ENCODE data around the gene MCC.

The MCC gene

GRCh38 chr5:113176196-113176595, 312.1 kb downstream of the MCC start:
- TF ChIP-seq YY1 (IDR thresholded peaks at IDR 0.05; ENCODE audit: low read depth) = no peak
- no peak for TF ChIP-seq FOXM1 (IDR thresholded peaks at IDR 0.05; ENCODE audit: borderline replicate concordance, low read depth)
- no peak for TF ChIP-seq MAX (IDR thresholded peaks at IDR 0.05)
- no peak for TF ChIP-seq CREB1 (IDR thresholded peaks at IDR 0.05; ENCODE audit: low read depth)
- no peak for TF ChIP-seq TCF12 (IDR thresholded peaks at IDR 0.05; ENCODE audit: low read depth)
- no peak for TF ChIP-seq NFIC (IDR thresholded peaks at IDR 0.05)
- TF ChIP-seq TAF1 (IDR thresholded peaks at IDR 0.05; ENCODE audit: low read depth) = no peak
- TF ChIP-seq REST (IDR thresholded peaks at IDR 0.05; ENCODE audit: low read depth) = no peak
- no peak for TF ChIP-seq CEBPB (IDR thresholded peaks at IDR 0.05)
- TF ChIP-seq ZBTB7A (IDR thresholded peaks at IDR 0.05; ENCODE audit: low read depth) = no peak
- TF ChIP-seq, protein P1, sequence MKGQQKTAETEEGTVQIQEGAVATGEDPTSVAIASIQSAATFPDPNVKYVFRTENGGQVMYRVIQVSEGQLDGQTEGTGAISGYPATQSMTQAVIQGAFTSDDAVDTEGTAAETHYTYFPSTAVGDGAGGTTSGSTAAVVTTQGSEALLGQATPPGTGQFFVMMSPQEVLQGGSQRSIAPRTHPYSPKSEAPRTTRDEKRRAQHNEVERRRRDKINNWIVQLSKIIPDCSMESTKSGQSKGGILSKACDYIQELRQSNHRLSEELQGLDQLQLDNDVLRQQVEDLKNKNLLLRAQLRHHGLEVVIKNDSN (IDR thresholded peaks at IDR 0.05) = no peak
- TF ChIP-seq EGR1 (IDR thresholded peaks at IDR 0.05) = no peak
- no peak for TF ChIP-seq RAD21 (IDR thresholded peaks at IDR 0.05; ENCODE audit: low read depth)
- no peak for TF ChIP-seq TEAD4 (IDR thresholded peaks at IDR 0.05)
- TF ChIP-seq EP300 (IDR thresholded peaks at IDR 0.05; ENCODE audit: borderline replicate concordance) = no peak

DNA sequence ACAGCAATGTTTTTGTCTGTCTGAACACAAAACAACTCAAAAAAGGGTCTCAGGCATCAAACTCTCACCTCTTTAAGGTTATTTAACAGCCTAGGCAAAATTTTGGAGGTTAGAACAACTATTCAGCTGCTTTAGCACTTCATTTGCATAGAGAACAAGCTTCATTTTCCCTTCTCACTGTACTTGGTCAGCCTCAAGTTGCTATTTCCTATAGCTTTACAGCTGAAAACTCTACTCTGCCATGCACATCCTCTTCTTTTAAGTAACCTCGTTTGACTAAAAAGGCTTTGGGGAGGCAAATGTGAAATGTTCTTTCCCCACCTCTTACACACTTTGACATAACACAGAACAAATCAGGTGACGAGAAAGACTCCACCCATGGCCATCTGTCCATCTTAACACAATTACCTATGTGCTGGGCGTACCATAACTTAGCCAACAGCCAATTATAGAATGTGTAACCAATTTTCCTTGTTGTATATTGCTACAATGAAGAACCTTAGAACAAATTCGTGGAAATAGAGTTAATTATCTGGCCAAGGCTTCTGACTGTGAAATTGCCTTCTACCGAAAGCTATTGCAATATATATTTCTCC, 315.9 kb downstream of the MCC start:
- TF ChIP-seq, protein P1 (IDR thresholded peaks at IDR 0.05) = no peak
- no peak for TF ChIP-seq NFIC (IDR thresholded peaks at IDR 0.05)
- TF ChIP-seq CEBPB (IDR thresholded peaks at IDR 0.05) = no peak
- TF ChIP-seq EP300 (IDR thresholded peaks at IDR 0.05; ENCODE audit: borderline replicate concordance) = no peak
- TF ChIP-seq CREB1 (IDR thresholded peaks at IDR 0.05; ENCODE audit: low read depth) = no peak
- no peak for TF ChIP-seq RAD21 (IDR thresholded peaks at IDR 0.05; ENCODE audit: low read depth)
- TF ChIP-seq YY1 (IDR thresholded peaks at IDR 0.05; ENCODE audit: low read depth) = no peak
- no peak for TF ChIP-seq ZBTB7A (IDR thresholded peaks at IDR 0.05; ENCODE audit: low read depth)
- no peak for TF ChIP-seq MAX (IDR thresholded peaks at IDR 0.05)
- TF ChIP-seq REST (IDR thresholded peaks at IDR 0.05; ENCODE audit: low read depth) = no peak
- no peak for TF ChIP-seq EGR1 (IDR thresholded peaks at IDR 0.05)
- TF ChIP-seq TAF1 (IDR thresholded peaks at IDR 0.05; ENCODE audit: low read depth) = no peak
- TF ChIP-seq TEAD4 (IDR thresholded peaks at IDR 0.05) = no peak
- TF ChIP-seq FOXM1 (IDR thresholded peaks at IDR 0.05; ENCODE audit: borderline replicate concordance, low read depth) = no peak
- no peak for TF ChIP-seq TCF12 (IDR thresholded peaks at IDR 0.05; ENCODE audit: low read depth)

DNA sequence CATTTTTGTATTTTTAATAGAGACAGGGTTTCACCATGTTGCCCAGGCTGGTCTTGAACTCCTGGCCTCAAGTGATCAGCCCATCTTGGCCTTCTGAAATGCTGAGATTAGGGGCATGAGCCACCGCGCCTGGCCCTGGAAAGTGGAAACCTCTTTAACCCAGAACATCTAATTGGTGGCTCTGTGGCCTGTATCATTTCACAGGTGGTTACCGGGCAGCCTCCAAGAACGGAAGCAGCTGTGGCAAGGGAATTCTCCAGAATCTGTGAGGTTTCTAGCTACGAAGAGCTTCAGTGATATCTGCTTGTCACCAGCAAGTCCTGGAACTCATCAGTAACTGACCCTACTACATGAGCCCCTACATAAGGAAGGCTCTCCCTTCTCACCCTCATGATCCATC, 316.7 kb downstream of the MCC start:
- no peak for TF ChIP-seq TAF1 (IDR thresholded peaks at IDR 0.05; ENCODE audit: low read depth)
- TF ChIP-seq CEBPB (IDR thresholded peaks at IDR 0.05) = no peak
- TF ChIP-seq MAX (IDR thresholded peaks at IDR 0.05) = no peak
- TF ChIP-seq FOXM1 (IDR thresholded peaks at IDR 0.05; ENCODE audit: borderline replicate concordance, low read depth) = no peak
- TF ChIP-seq RAD21 (IDR thresholded peaks at IDR 0.05; ENCODE audit: low read depth) = no peak
- TF ChIP-seq CREB1 (IDR thresholded peaks at IDR 0.05; ENCODE audit: low read depth) = no peak
- TF ChIP-seq EGR1 (IDR thresholded peaks at IDR 0.05) = no peak
- no peak for TF ChIP-seq REST (IDR thresholded peaks at IDR 0.05; ENCODE audit: low read depth)
- TF ChIP-seq EP300 (IDR thresholded peaks at IDR 0.05; ENCODE audit: borderline replicate concordance) = no peak
- no peak for TF ChIP-seq YY1 (IDR thresholded peaks at IDR 0.05; ENCODE audit: low read depth)
- TF ChIP-seq TCF12 (IDR thresholded peaks at IDR 0.05; ENCODE audit: low read depth) = no peak
- TF ChIP-seq NFIC (IDR thresholded peaks at IDR 0.05) = no peak
- no peak for TF ChIP-seq TEAD4 (IDR thresholded peaks at IDR 0.05)
- no peak for TF ChIP-seq ZBTB7A (IDR thresholded peaks at IDR 0.05; ENCODE audit: low read depth)
- TF ChIP-seq, protein P1 (IDR thresholded peaks at IDR 0.05) = no peak

Measured in Ishikawa (cell line).